ENCODE data around the gene BMP7.

DNA sequence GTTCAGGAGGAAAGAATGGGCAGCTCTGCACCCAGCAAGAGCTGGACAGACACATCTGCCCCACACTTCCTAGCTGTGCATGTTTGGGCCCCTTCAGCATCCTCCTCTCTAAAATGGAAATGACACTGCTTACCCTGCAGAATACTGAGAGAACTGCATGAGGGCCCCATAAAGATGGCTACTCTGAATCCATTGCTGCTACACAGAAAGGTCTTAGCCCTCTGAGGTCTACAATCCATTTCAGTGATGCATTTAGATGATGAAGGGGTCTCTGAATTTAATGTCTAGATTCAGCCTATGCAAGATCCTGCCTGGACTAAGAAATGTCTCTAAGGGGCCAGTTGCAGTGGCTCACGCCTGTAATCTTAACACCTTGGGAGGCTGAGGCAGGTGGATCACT lies 11.3 kb downstream of the BMP7 start:
- TF ChIP-seq, protein P1, sequence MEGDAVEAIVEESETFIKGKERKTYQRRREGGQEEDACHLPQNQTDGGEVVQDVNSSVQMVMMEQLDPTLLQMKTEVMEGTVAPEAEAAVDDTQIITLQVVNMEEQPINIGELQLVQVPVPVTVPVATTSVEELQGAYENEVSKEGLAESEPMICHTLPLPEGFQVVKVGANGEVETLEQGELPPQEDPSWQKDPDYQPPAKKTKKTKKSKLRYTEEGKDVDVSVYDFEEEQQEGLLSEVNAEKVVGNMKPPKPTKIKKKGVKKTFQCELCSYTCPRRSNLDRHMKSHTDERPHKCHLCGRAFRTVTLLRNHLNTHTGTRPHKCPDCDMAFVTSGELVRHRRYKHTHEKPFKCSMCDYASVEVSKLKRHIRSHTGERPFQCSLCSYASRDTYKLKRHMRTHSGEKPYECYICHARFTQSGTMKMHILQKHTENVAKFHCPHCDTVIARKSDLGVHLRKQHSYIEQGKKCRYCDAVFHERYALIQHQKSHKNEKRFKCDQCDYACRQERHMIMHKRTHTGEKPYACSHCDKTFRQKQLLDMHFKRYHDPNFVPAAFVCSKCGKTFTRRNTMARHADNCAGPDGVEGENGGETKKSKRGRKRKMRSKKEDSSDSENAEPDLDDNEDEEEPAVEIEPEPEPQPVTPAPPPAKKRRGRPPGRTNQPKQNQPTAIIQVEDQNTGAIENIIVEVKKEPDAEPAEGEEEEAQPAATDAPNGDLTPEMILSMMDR (IDR thresholded peaks at IDR 0.05): no peak
- no peak for TF ChIP-seq POLR2A (IDR thresholded peaks at IDR 0.05)

Measured in adrenal gland (tissue), 5 donors.